ENCODE results near the gene UBE4B. TPM values are rescaled to one million over a fixed set of nuclear protein-coding genes. Genes with fewer than 3 reads are reported as not detected.
"Not testable (repeated sequence)": the region's sequence is repeated elsewhere in the genome, so short reads cannot be mapped to it uniquely, and the experiment has no call there.

The UBE4B gene
- total RNA-seq, 1 donor from 2014 or later = 31.1 TPM

DNA sequence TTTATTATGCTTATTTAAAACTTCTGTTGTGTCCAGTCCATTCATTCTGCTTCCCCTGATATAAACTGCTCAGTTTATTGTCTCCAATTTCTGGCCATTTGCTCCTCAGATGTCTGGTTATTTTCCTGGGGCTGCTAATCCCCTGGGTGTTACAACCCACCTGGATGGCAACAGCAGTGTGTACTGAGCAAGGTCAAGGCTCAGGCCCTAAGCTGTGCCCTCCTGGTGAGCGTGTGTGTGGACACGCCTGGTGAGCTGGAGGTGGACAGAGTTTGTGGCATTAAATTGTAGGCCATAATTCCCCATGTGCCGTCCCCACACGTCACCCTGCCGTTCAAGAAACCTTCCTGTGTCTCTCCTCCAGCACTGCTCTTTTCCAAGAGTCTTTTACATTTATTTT, 159.5 kb downstream of the UBE4B start:
- peaks cover 15% of the 10 kb centered on the region for H3K27me3 Mint-ChIP-seq
- H3K4me1 Mint-ChIP-seq = peaks cover 3% of the 10 kb centered on the region
- no peak overlapping the region for H3K4me3 Mint-ChIP-seq
- intact Hi-C loops (cut with micrococcal nuclease) = no loop called here
- no peaks in the 10 kb centered on the region for H3K9me3 Mint-ChIP-seq
- no peaks in the 10 kb centered on the region for H3K36me3 Mint-ChIP-seq (ENCODE audit: low read depth)
- DNase-seq = no peak
- H3K27ac Mint-ChIP-seq = no peak overlapping the region

DNA sequence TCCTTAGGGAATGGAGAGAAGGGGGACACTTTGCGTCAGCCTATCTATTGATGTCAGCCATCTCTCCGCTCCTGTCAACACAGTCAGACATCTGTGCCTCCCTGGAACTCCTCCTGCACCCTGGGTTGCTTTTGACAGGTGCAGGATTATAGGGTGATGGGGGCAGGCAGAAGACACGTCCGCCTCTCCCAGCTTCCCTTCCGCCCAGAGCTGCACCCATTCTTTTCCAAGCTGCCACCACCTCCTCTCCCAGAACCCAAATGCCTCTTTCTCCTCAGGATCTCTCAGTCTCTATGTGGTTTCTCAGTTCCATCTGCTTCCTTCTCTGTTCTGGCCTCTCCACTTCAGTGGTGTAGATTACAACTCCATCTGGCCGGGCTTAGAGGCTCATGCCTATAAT, 160.5 kb downstream of the UBE4B start:
- no peak for DNase-seq
- no peaks in the 10 kb centered on the region for H3K36me3 Mint-ChIP-seq (ENCODE audit: low read depth)
- peaks cover 3% of the 10 kb centered on the region for H3K4me1 Mint-ChIP-seq
- intact Hi-C loops (cut with micrococcal nuclease) = no loop called here
- no peak overlapping the region for H3K27ac Mint-ChIP-seq
- no peaks in the 10 kb centered on the region for H3K9me3 Mint-ChIP-seq
- H3K27me3 Mint-ChIP-seq = peaks cover 18% of the 10 kb centered on the region
- H3K4me3 Mint-ChIP-seq = no peak overlapping the region

DNA sequence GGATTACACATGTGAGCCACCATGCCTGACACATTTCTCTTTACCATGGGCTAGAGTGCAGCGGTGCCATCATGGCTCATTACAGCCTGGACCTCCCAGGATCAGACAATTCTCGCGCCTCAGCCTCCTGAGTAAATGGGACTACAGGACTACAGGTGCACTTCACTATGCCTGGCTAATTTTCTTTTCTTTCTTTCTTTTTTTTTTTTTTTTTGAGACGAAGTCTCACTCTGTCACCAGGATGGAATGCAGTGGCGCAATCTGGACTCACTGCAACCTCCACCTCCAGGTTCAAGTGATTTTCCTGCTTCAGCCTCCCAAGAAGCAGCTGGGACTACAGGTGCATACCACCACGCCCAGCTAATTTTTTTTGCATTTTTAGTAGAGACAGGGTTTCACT, 162.8 kb downstream of the UBE4B start:
- intact Hi-C loops (cut with micrococcal nuclease) = no loop called here
- H3K27me3 Mint-ChIP-seq = peaks cover 19% of the 10 kb centered on the region
- H3K9me3 Mint-ChIP-seq = no peaks in the 10 kb centered on the region
- no peak for DNase-seq
- H3K27ac Mint-ChIP-seq = no peak overlapping the region
- no peaks in the 10 kb centered on the region for H3K36me3 Mint-ChIP-seq (ENCODE audit: low read depth)
- H3K4me1 Mint-ChIP-seq = no peaks in the 10 kb centered on the region
- no peak overlapping the region for H3K4me3 Mint-ChIP-seq

DNA sequence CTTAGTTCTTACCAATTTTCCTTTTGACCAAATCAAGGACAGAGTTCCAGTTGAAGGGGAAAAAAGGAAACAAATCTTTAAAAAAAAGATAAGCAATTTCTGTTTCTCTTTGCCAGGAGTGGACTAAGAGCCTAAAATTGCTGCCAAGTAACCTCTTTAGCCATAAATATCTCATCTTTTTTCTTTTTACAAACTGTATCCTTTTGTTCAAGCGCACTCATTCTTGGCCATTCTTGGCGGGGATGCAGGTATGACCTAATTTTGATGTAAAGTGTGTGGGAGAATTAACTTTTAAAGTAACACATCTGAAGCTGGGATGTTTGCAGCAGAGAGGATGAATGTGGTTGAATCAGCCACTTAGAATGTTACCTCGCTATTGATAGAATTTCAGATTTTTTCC, 164.2 kb downstream of the UBE4B start:
- Mint-ChIP-seq H3K27ac (no peak overlapping the region), H3K27me3 (peaks cover 19% of the 10 kb centered on the region), H3K4me1 (no peaks in the 10 kb centered on the region), H3K36me3 (ENCODE audit: low read depth) (no peaks in the 10 kb centered on the region), H3K9me3 (no peaks in the 10 kb centered on the region), H3K4me3 (no peak overlapping the region)
- intact Hi-C loops (cut with micrococcal nuclease) = no loop called here
- DNase-seq = no peak

DNA sequence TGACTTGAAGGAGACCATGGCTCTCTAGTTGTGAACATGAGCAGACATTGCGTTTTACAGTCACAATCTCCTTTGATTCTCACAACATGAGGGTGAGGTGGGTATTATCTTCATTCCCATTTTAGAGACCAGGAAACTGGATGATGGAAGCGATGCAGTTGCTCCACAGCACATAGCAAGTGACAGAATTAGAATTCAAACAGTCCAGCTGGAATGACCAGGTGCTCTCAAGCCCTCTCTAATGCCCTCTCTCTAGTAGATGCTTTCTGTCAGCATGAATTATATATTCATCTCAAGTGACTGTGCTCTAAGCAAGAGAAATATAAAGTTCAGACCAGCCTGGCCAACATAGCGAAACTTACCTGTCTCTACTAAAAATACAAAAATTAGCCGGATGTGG, 167.9 kb downstream of the UBE4B start:
- no peaks in the 10 kb centered on the region for H3K4me1 Mint-ChIP-seq
- no peaks in the 10 kb centered on the region for H3K9me3 Mint-ChIP-seq
- H3K4me3 Mint-ChIP-seq = no peak overlapping the region
- H3K27me3 Mint-ChIP-seq = peaks cover 15% of the 10 kb centered on the region
- DNase-seq = no peak
- no peaks in the 10 kb centered on the region for H3K36me3 Mint-ChIP-seq (ENCODE audit: low read depth)
- H3K27ac Mint-ChIP-seq = no peak overlapping the region
- intact Hi-C loops (cut with micrococcal nuclease) = no loop called here

DNA sequence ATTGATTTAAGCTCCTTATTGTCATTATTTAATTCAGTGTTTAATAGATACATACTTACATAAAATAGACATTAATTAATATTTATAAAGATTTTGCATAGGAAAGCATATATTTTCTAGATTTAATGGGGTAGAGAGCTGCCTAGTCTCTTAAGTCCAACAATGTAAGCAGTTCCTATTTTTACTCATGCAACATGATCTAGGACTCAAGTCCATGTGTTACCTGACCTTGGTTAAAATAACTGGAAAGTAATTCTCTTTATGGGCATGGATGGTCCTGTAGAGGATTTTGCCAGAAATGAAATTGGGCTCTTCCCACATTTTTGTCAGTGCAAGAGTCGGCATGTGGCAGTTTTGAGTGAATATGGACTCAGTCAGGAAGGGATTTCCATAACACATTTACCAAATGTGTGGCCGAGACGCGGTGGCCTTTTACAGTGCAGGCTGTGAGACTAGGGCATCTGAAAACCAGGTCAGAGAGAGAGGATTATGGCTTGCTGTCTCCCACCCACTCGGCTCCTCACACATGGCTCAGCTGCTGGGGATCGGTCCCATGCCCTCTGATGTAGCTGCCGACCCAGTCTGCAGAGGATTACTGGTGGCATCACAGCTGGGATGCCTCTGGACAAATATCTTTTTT, 171.4 kb downstream of the UBE4B start:
- DNase-seq = no peak
- Mint-ChIP-seq H3K27me3 (peaks cover 9% of the 10 kb centered on the region), H3K4me1 (peaks cover under 1% of the 10 kb centered on the region), H3K27ac (no peak overlapping the region), H3K36me3 (ENCODE audit: low read depth) (no peaks in the 10 kb centered on the region), H3K9me3 (no peaks in the 10 kb centered on the region), H3K4me3 (no peak overlapping the region)
- intact Hi-C loops (cut with micrococcal nuclease) = no loop called here

DNA sequence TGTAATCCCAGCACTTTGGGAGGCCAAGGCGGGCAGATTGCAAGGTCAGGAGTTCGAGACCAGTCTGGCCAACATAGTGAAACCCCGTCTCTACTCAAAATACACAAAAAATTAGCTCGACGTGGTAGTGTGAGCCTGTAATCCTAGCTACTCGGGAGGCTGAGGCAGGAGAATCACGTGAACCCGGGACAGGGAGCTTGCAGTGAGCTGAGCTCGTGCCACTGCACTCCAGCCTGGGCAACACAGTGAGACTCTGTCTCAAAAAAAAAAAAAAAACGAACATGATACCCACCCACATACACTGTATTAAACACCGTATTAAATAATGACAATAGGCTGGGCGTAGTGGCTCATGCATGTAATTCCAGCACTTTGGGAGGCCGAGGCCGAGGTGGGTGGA, 172.4 kb downstream of the UBE4B start:
- H3K9me3 Mint-ChIP-seq; H3K36me3 Mint-ChIP-seq (ENCODE audit: low read depth); intact Hi-C loops (cut with micrococcal nuclease); H3K4me1 Mint-ChIP-seq; H3K4me3 Mint-ChIP-seq; H3K27me3 Mint-ChIP-seq; DNase-seq; H3K27ac Mint-ChIP-seq: not testable (repeated sequence)

DNA sequence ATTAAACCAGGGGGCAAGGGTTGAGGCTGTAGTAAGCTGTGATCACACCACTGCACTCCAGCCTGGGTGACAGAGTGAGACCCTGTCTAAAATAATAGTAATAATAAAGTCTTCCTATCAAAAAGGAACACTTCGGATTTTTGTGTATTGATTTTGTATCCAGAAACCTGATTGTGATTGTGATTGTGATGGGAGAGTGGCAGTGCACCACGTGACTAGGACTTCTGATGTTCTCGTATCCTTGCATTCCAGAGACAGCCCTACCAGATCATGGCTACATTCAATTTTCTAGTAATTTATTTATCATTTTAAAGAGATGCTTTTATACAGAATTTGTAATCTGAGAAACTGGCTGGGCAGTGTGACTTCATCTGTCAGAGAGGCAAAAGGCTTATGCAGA, 175.1 kb downstream of the UBE4B start:
- Mint-ChIP-seq H3K36me3 (ENCODE audit: low read depth) (no peaks in the 10 kb centered on the region), H3K27me3 (peaks cover 7% of the 10 kb centered on the region), H3K9me3 (no peaks in the 10 kb centered on the region), H3K4me3 (no peak overlapping the region), H3K27ac (no peak overlapping the region), H3K4me1 (peaks cover 20% of the 10 kb centered on the region)
- DNase-seq = no peak
- intact Hi-C loops (cut with micrococcal nuclease) = no loop called here

DNA sequence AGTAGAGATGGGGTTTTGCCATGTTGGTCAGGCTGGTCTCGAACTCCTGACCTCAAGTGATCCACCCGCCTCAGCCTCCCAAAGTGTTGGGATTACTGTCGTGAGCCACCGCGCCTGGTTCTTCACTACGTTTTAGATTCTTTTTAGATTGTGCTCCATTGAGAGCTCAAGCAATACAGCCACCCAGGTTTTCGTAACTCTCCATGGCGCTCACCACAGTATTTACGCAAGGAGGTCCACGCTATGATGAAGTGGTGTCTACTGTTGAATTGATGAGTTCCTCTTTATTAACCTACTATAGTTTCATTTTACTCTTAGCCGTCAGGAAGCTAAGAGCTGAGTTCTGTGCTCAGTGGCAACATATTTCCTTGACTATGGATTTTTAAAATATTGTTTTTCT, 175.8 kb downstream of the UBE4B start:
- no peak for DNase-seq
- intact Hi-C loops (cut with micrococcal nuclease) = no loop called here
- Mint-ChIP-seq H3K4me1 (peaks cover 25% of the 10 kb centered on the region), H3K27ac (no peak overlapping the region), H3K9me3 (no peaks in the 10 kb centered on the region), H3K27me3 (peaks cover 5% of the 10 kb centered on the region), H3K4me3 (no peak overlapping the region), H3K36me3 (ENCODE audit: low read depth) (no peaks in the 10 kb centered on the region)

DNA sequence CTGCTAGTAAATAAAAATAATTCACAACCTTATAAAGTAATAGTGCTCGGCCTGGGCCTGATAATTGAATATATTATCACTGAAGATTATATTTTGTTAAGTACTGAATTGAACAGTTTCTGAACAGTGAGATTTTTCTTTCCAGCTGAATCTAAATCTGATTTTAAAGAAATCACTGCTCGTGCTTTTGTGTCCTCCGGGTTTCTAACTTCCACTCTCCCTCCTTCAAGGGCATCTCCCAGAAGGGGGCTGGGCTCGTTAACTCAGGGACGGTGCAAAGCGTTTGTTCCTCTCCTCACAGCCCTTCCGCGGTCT, 176.8 kb downstream of the UBE4B start:
- Mint-ChIP-seq H3K9me3 (no peaks in the 10 kb centered on the region), H3K27ac (peak overlapping the region; percentile 86), H3K27me3 (peaks cover 5% of the 10 kb centered on the region), H3K4me3 (peak overlapping the region; percentile 94), H3K36me3 (ENCODE audit: low read depth) (no peaks in the 10 kb centered on the region), H3K4me1 (peaks cover 26% of the 10 kb centered on the region)
- DNase-seq = no peak
- intact Hi-C loops (cut with micrococcal nuclease) = no loop called here

DNA sequence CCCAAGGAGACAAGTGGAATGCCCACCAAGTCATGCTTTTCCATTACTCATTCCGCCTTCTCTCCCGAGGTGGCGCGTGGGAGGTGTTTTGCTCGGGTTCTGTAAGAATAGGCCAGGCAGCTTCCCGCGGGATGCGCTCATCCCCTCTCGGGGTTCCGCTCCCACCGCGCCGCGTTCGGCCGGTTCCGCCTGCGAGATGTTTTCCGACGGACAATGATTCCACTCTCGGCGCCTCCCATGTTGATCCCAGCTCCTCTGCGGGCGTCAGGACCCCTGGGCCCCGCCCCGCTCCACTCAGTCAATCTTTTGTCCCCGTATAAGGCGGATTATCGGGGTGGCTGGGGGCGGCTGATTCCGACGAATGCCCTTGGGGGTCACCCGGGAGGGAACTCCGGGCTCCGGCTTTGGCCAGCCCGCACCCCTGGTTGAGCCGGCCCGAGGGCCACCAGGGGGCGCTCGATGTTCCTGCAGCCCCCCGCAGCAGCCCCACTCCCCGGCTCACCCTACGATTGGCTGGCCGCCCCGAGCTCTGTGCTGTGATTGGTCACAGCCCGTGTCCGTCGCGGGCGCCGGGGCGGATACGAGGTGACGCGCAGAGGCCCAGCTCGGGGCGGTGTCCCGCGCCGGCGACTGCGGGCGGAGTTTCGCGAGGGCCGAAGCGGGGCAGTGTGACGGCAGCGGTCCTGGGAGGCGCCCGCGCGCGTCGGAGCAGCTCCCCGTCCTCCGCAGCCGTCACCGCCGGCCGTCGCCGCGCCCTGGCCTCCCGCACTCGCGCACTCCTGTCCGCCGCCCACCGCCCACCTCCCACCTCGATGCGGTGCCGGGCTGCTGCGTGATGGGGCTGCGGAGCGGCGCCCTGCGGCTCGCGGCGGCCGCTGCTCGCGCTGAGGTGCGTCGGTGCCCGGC, 177.4 kb downstream of the UBE4B start, which contains the start of gene KIF1B:
TSS of gene KIF1B (plus strand) at position 666 of the 906 bp plus-strand sequence. CDS start 21,759 bp downstream, outside the sequence.
- Mint-ChIP-seq H3K27ac (peak within 1 kb of the TSS; percentile 86), H3K4me1 (peaks cover 26% of the 10 kb centered on the region), H3K36me3 (ENCODE audit: low read depth) (no peaks in the 10 kb centered on the region), H3K27me3 (peaks cover 5% of the 10 kb centered on the region), H3K4me3 (peak within 1 kb of the TSS; percentile 94), H3K9me3 (no peaks in the 10 kb centered on the region)
- intact Hi-C loops (cut with micrococcal nuclease) = loop anchor here (1.0 to 10.0 kb wide), 7 partner anchors 40 to 285 kb away; partner anchors contain the start of genes PGD and UBE4B
- peak; percentile 99 for DNase-seq

DNA sequence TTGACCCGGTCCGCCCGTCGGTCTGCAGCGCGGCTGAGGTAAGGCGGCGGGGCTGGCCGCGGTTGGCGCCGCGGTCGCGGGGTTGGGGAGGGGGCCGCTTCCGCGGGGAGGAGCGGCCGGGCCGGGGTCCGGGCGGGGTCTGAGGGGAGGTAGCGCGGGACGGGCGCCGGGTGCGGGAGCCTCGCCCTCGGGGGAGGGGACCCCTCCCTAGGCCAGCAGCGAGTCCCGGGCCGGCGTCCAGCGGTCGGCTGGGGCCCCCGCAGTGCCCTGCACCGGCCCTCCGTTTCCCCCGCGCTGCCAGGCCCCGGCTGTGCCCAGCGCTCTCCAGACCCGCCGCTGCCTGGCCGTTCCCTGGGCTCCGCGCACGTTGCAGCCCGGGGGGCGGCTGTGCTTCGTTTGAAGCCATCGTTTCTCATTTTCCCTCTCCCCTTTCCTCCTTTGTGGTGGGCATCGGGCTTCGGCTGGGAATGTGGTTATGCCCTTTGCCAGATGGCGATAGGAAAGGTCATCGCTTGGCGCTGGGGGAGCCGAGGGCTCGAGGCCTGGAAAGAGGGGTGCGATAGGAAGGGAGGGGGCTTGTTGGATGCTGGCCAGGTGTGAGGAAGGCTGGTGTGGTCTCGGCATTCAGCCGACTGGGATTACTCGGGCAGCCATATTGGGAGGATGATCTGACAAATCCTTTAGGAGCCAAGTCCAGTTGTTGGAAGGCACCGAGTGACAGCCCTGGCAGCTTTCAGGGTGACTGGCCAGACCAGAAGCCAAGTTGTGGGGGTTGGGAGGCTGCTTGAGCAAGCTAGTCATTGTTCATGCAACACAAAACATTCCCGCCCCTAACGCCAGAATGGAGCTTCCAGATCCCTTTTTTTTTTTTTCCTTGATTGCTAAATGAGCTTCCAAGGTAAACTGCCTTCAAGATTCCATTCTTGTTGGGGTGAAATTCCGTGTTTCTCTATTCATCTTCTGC, 178.4 kb downstream of the UBE4B start:
- H3K4me1 Mint-ChIP-seq = peaks cover 35% of the 10 kb centered on the region
- no peaks in the 10 kb centered on the region for H3K36me3 Mint-ChIP-seq (ENCODE audit: low read depth)
- peak; percentile 69 for DNase-seq
- peak overlapping the region; percentile 85 for H3K4me3 Mint-ChIP-seq
- H3K9me3 Mint-ChIP-seq = no peaks in the 10 kb centered on the region
- peak overlapping the region; percentile 54 for H3K27ac Mint-ChIP-seq
- intact Hi-C loops (cut with micrococcal nuclease) = loop anchor here (1.0 to 10.0 kb wide), 7 partner anchors 41 to 284 kb away; partner anchors contain the start of genes PGD and UBE4B
- H3K27me3 Mint-ChIP-seq = peaks cover 5% of the 10 kb centered on the region

DNA sequence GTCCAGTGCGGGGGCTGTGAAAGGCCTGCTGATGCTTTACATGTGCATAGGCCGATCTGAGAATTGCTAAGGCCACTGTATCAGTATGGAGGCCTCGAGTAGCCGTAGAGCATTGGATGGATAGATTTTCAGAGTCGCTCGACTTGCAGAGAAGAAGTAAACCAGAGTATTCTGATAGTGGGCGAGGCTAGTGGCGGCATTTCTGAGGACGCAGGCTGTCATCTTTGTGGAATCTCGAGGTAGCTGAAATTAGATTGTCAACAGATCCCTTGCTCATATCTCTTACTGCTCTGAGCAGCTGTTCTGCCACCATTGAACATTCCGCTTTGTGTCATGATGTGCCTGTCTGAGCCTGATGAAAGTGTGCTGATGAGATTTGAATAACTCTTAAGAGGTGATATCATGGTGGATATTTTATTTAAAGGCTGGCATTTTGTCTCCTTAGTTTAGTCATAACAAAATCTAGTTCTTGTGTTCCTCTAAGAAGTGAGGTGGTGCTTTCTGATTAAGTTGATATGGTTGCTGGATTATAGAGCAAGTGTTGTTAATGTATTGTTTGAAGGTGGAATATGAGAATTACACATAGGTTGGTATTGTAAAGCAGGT, 179.2 kb downstream of the UBE4B start:
- no peak for DNase-seq
- Mint-ChIP-seq H3K9me3 (no peaks in the 10 kb centered on the region), H3K27me3 (peaks cover 5% of the 10 kb centered on the region), H3K36me3 (ENCODE audit: low read depth) (no peaks in the 10 kb centered on the region), H3K4me3 (peak overlapping the region; percentile 85), H3K27ac (peak overlapping the region; percentile 54), H3K4me1 (peaks cover 41% of the 10 kb centered on the region)
- intact Hi-C loops (cut with micrococcal nuclease) = loop anchor here (2.0 to 10.0 kb wide), 2 partner anchors 187 to 283 kb away; partner anchors contain the start of gene PGD

All from activated CD4-positive, alpha-beta T cell treated with anti-CD3 and anti-CD28 coated beads, Interleukin-2, amount 10 ng/mL, durations not matched to agents 24 days and 14 days (primary cell).